Body of pancreas (tissue), 4 donors: ENCODE data around the gene ANKRD13C.
"Not testable (repeated sequence)": the region's sequence is repeated elsewhere in the genome, so short reads cannot be mapped to it uniquely, and the experiment has no call there.

Experiments used
- POLR2A ChIP-seq, 3 donors: fragments of 450-650 bp; IDR thresholded peaks; one replicate each; pipeline ENCODE4 v1.6.1; 2016; ENCODE audit warnings: antibody characterized with exemption in 3 of 3, mild to moderate bottlenecking in 2 of 3
- TF ChIP-seq, protein P1 (sequence below), 7 experiments: fragments of 450-650 bp in 4 of 7; fragments of 200-600 bp in 3 of 7; sonication (generic) in 3 of 7; IDR thresholded peaks; one replicate each; pipeline ENCODE4 v1.5.1; 2016 to 2019; ENCODE audit warnings: antibody characterized with exemption in 7 of 7

DNA sequence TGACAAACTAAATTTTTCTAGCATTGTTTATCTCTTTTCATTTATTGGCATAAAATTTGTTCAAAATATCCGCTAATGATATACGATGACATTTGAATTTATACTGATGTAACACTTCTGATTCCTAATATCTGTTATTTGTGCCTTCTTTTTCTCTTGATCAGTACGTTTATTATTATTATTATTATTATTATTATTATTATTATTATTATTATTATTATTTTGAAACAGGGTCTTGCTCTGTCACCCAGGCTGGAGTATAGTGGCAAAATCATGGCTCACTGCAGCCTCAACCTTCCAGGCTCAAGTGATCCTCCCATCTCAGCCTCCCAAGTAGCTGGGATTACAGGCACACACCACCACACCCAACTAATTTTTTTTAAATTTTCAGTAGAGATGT is 14.9 kb downstream of the ANKRD13C start:
- TF ChIP-seq, protein P1, sequence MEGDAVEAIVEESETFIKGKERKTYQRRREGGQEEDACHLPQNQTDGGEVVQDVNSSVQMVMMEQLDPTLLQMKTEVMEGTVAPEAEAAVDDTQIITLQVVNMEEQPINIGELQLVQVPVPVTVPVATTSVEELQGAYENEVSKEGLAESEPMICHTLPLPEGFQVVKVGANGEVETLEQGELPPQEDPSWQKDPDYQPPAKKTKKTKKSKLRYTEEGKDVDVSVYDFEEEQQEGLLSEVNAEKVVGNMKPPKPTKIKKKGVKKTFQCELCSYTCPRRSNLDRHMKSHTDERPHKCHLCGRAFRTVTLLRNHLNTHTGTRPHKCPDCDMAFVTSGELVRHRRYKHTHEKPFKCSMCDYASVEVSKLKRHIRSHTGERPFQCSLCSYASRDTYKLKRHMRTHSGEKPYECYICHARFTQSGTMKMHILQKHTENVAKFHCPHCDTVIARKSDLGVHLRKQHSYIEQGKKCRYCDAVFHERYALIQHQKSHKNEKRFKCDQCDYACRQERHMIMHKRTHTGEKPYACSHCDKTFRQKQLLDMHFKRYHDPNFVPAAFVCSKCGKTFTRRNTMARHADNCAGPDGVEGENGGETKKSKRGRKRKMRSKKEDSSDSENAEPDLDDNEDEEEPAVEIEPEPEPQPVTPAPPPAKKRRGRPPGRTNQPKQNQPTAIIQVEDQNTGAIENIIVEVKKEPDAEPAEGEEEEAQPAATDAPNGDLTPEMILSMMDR (IDR thresholded peaks at IDR 0.05), result not testable (repeated sequence)
- not testable (repeated sequence) for TF ChIP-seq POLR2A (IDR thresholded peaks at IDR 0.05)
